ENCODE measurements around the gene EPM2AIP1.

The EPM2AIP1 gene

DNA sequence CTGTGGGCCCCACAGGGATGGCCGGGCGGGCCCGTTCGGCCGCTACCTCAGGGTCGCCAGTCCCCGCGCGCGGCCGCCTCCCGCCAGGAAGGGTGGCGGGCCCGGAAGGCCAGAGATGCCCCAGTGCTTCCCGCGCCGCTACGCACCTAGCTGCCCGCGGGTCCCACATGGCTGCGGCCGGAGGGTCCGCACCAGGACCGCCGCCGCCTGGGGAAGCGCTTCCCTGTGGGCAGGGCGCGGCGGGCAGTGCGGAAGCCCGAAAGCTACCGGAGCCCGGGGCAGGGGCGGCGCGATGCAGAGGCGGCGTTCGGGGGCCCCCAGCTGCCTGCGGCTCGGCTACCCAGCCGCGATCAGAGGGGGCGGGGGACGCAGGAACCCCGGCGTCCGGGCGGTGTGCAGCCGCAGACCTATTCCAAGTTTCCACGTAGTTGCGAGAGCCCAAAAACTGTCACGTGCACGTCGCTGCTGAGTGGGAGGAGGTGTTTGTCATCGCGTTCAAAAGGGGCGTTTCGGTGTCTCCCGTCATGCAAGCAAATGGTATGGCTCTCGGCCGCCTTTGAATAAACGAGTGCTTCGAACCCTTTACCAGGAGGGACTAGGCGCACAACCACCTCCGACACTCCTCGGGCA is 48.2 kb downstream of the EPM2AIP1 start, which contains the start of gene TRANK1:
Gene TRANK1, minus strand, starts transcription at position 414 of the 630 bp plus-strand sequence. Its CDS starts 245 bp downstream, at position 169.
- DNase-seq, result peak; percentile 56

- peak; percentile 35 for DNase-seq
Observed at GRCh38 chr3:36944012-36944640, 48.8 kb downstream of the EPM2AIP1 start.

DNA sequence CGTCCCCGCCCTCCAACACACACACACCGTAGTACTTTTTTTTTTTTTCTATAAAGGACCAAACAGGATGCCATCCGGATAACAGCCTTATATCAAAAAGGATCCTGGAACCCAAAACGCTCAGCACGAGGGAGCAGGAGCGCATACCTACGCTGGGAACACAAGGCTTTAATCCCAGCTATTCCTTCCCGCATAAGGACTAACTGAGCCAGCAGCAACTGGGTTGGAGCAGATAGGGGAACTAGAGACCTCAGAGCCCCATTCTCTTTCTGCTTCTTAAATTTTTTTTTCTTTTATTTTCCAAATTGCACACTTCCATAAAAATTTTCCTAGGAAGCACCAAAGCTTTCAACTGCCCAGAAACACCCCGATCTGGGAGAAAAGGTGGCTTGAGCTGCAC is 49.3 kb downstream of the EPM2AIP1 start:
- DNase-seq, result no peak

DNA sequence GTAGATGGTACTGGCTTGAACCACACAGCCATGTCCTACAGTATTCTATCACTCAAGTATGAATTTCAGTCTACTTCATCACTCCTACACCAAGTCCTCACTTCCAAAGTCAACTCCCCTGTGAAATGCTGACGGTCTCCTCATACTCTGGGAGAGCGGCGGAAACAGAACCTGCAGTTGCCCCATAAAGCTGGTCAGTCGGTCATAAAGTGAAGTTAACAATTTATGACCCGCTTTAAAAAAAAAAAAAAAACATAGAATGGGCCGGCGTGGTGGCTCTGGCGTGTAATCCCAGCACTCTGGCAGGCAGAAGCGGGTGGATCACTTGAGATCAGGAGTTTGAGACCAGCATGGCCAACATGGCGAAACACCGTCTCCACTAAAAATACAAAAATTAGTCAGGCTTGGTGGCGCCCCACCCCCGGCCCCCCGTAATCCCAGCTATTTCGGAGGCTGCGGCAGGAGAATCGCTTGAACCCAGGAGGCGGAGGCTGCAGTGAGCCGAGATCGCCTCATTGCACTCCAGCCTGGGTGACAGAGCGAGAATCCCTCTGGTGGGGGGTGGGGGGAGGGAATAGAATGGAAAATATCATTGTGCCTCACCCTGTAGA is 50.2 kb downstream of the EPM2AIP1 start:
- DNase-seq, result no peak

GRCh38 chr3:36941658-36942057 is 51.3 kb downstream of the EPM2AIP1 start:
- DNase-seq, result no peak

DNA sequence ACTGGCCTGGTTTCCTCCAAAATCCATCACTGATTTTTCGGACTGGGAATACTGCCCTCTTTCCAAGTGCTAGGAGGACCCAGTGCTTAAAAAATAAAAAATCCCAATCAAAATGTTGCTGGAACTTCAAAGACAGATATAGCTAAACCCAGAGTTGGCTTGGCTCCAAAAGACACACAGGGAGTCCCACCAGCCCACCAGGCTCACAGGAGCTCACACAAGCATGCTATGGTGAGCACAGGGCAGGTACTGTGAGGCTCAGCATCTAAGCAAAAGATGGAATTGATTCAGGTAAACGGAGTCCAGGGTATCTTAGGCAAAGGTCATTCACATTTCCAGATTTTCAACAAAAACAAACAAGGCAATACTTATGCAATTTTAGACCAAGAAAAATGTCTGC is 51.8 kb downstream of the EPM2AIP1 start:
- DNase-seq, result no peak

- DNase-seq, result no peak
Observed at GRCh38 chr3:36937492-36937891, 55.4 kb downstream of the EPM2AIP1 start.

Measured in NCI-H2227 treated with DMSO at 0.1 percent for 48 hours (cell line).